GM19025 (cell line): ENCODE results near the gene CACNG4.

Source experiments
- ATAC-seq: cut with Tn5 transposase; IDR thresholded peaks from one replicate; pipeline ENCODE4 v1.9.1; 2021; ENCODE audit warnings: mild to moderate bottlenecking, low read depth, moderate library complexity; ENCODE audit not compliant: unreplicated experiment

The CACNG4 gene

GRCh38 chr17:66943484-66943883, 21.0 kb upstream of the CACNG4 start:
- no peak for ATAC-seq

GRCh38 chr17:66944351-66945146, 20.0 kb upstream of the CACNG4 start:
- no peak for ATAC-seq

- no peak for ATAC-seq
These were observed 19.2 kb upstream of the CACNG4 start for GRCh38 chr17:66945147-66945835.

- no peak for ATAC-seq
These were observed 18.3 kb upstream of the CACNG4 start for GRCh38 chr17:66946251-66946650.

- ATAC-seq: no peak
These were observed 17.2 kb upstream of the CACNG4 start for GRCh38 chr17:66947311-66947710.

- ATAC-seq: no peak
These were observed 16.3 kb upstream of the CACNG4 start for GRCh38 chr17:66948061-66948750.

- no peak for ATAC-seq
These were observed 15.0 kb upstream of the CACNG4 start for GRCh38 chr17:66949501-66949900.

GRCh38 chr17:66950325-66950724, 14.2 kb upstream of the CACNG4 start:
- no peak for ATAC-seq

- ATAC-seq: no peak
These were observed 13.5 kb upstream of the CACNG4 start for GRCh38 chr17:66950886-66951604.

- ATAC-seq: no peak
These were observed 12.9 kb upstream of the CACNG4 start for GRCh38 chr17:66951605-66951953.

- ATAC-seq: no peak
These were observed 12.4 kb upstream of the CACNG4 start for GRCh38 chr17:66952031-66952524.

GRCh38 chr17:66952681-66953629, 11.6 kb upstream of the CACNG4 start:
- no peak for ATAC-seq

GRCh38 chr17:66953630-66954020, 10.9 kb upstream of the CACNG4 start:
- ATAC-seq: no peak

- no peak for ATAC-seq
These were observed 9.9 kb upstream of the CACNG4 start for GRCh38 chr17:66954632-66955031.

GRCh38 chr17:66955821-66956220, 8.7 kb upstream of the CACNG4 start:
- no peak for ATAC-seq

- no peak for ATAC-seq
These were observed 7.6 kb upstream of the CACNG4 start for GRCh38 chr17:66956941-66957340.

GRCh38 chr17:66957343-66957742, 7.2 kb upstream of the CACNG4 start:
- ATAC-seq: no peak

- ATAC-seq: no peak
These were observed 6.4 kb upstream of the CACNG4 start for GRCh38 chr17:66957951-66958579.
